B cell (primary cell): Measurements from ENCODE around the gene GPRC5D. TPM values are rescaled to one million over a fixed set of nuclear protein-coding genes. Genes with fewer than 3 reads are reported as not detected.

Experiments used
- ATAC-seq: fragments of 200-7000 bp; cut with Tn5 transposase; one replicate; pipeline ENCODE4 v1.10.0; 2021; ENCODE audit warnings: low read depth, mild to moderate bottlenecking, moderate number of reproducible peaks, moderate library complexity
- CTCF ChIA-PET: fragments of 350-600 bp; sonication (Branson Sonifier 250); formaldehyde crosslinking; loops from one replicate; lab custom pipeline; 2021; ENCODE audit warnings: antibody characterized with exemption, inconsistent platforms; lab: Charles Lee
- POLR2A ChIA-PET: fragments of 350-600 bp; sonication (Branson Sonifier 250); formaldehyde crosslinking; loops from one replicate; lab custom pipeline; 2021; ENCODE audit warnings: antibody characterized with exemption; lab: Charles Lee
- DNase-seq: peaks from one replicate; pipeline ENCODE4 v3.0.0; 2013
- H2AFZ ChIP-seq: 2 replicates; pipeline ENCODE4 v1.6.1; 2012; ENCODE audit warnings: mild to moderate bottlenecking, low read depth, low read length; ENCODE audit not compliant: insufficient read depth, poor library complexity, severe bottlenecking
- H3K27ac ChIP-seq, 2 donors: 1 replicate in 1 of 2; 2 replicates in 1 of 2; pipeline ENCODE4 v1.5.1; 2012 to 2013; ENCODE audit warnings: low read length in 2 of 2, mild to moderate bottlenecking in 2 of 2, moderate library complexity in 1 of 2
- H3K27me3 ChIP-seq, 4 experiments: fragments of 200-600 bp in 1 of 4; sonication (generic) in 1 of 4; replicated peaks in 1 of 4; 1 replicate in 2 of 4; 2 replicates in 2 of 4; pipeline versions ENCODE4 v1.6.1 to v1.7.0; 2013 to 2016; ENCODE audit warnings: low read length in 3 of 4, mild to moderate bottlenecking in 2 of 4, mixed read lengths in 1 of 4, moderate library complexity in 1 of 4; ENCODE audit not compliant: insufficient read depth in 4 of 4, control insufficient read depth in 3 of 4; ENCODE audit errors: control extremely low read depth in 1 of 4
- H3K36me3 ChIP-seq, 2 experiments: replicated peaks in 1 of 2; 1 replicate in 1 of 2; 2 replicates in 1 of 2; pipeline versions ENCODE4 v1.6.1 to v1.7.1; 2013; ENCODE audit warnings: low read length in 1 of 2; ENCODE audit not compliant: insufficient read depth in 2 of 2, control insufficient read depth in 1 of 2; ENCODE audit errors: control extremely low read depth in 1 of 2, extremely low read depth in 1 of 2
- H3K4me1 ChIP-seq, 2 donors: fragments of 200-600 bp in 1 of 2; sonication (generic) in 1 of 2; 1 replicate in 1 of 2; 2 replicates in 1 of 2; pipeline versions ENCODE4 v1.5.1 to v1.6.1; 2013 to 2017; ENCODE audit warnings: low read length in 2 of 2; ENCODE audit not compliant: control insufficient read depth in 2 of 2, insufficient read depth in 2 of 2
- H3K4me2 ChIP-seq: replicated peaks from 2 replicates; pipeline ENCODE3; 2012; ENCODE audit warnings: mild to moderate bottlenecking, low read depth, low read length; ENCODE audit not compliant: poor library complexity, severe bottlenecking
- H3K4me3 ChIP-seq, 5 experiments: fragments of 200-600 bp in 1 of 5; sonication (generic) in 1 of 5; 1 replicate in 3 of 5; 2 replicates in 2 of 5; pipeline versions ENCODE4 v1.5.1 to v1.7.0; 2011 to 2016; ENCODE audit warnings: low read length in 4 of 5, mild to moderate bottlenecking in 4 of 5, low read depth in 2 of 5, control low read depth in 1 of 5, moderate library complexity in 1 of 5; ENCODE audit not compliant: insufficient read depth in 1 of 5; ENCODE audit errors: control extremely low read depth in 1 of 5, extremely low read depth in 1 of 5
- H3K79me2 ChIP-seq: fragments of 200-600 bp; sonication (generic); one replicate; pipeline ENCODE4 v1.6.0; 2016; ENCODE audit warnings: low read length; ENCODE audit not compliant: control insufficient read depth, insufficient read depth
- H3K9ac ChIP-seq: fragments of 200-600 bp; sonication (generic); 2 replicates; pipeline ENCODE4 v1.6.1; 2017; ENCODE audit warnings: mild to moderate bottlenecking, low read length, moderate library complexity
- H3K9me3 ChIP-seq, 3 donors: one replicate each; pipeline versions ENCODE4 v1.6.1 to v1.7.1; 2013; ENCODE audit warnings: low read length in 2 of 3; ENCODE audit not compliant: control insufficient read depth in 2 of 3, insufficient read depth in 1 of 3; ENCODE audit errors: control extremely low read depth in 1 of 3
- H4K20me1 ChIP-seq: 2 replicates; pipeline ENCODE4 v1.6.0; 2012; ENCODE audit warnings: mild to moderate bottlenecking, low read length; ENCODE audit not compliant: insufficient read depth, control insufficient read depth, poor library complexity, severe bottlenecking
- H3K27ac Mint-ChIP-seq: one replicate; pipeline ENCODE4 v1.8.0; 2021; ENCODE audit warnings: mixed read lengths
- H3K27me3 Mint-ChIP-seq: one replicate; pipeline ENCODE4 v1.8.0; 2021; ENCODE audit warnings: mixed read lengths
- H3K4me1 Mint-ChIP-seq: one replicate; pipeline ENCODE4 v1.8.0; 2021; ENCODE audit warnings: mixed read lengths
- H3K4me3 Mint-ChIP-seq: one replicate; pipeline ENCODE4 v1.8.0; 2021; ENCODE audit warnings: mixed read lengths
- H3K9me3 Mint-ChIP-seq: one replicate; pipeline ENCODE4 v1.8.0; 2022; ENCODE audit warnings: mixed read lengths; ENCODE audit not compliant: insufficient read depth
- CTCF ChIP-seq: fragments of 200-600 bp; IDR thresholded peaks from one replicate; pipeline ENCODE4 v1.8.0; 2022; ENCODE audit warnings: antibody characterized with exemption, mild to moderate bottlenecking
- EZH2 ChIP-seq: IDR thresholded peaks from 2 replicates; pipeline ENCODE4 v1.6.1; 2012; ENCODE audit warnings: borderline replicate concordance, low read depth, mild to moderate bottlenecking, moderate library complexity, low read length; ENCODE audit not compliant: insufficient read depth, poor library complexity, severe bottlenecking
- WGBS: methylation state at CpG from one replicate; pipeline ENCODE4 v1.1.5; 2013; ENCODE audit warnings: missing lambda C conversion rate; ENCODE audit not compliant: insufficient coverage; 5-methylcytosine and 5-hydroxymethylcytosine counted together
- intact Hi-C: fragments of 100-400 bp; cut with micrococcal nuclease; formaldehyde crosslinking; loops from one replicate; pipeline ENCODE4 v1.10.0; 2022
- polyA plus RNA-seq: library from polyadenylated mRNA; depleted of rRNA; stranded (reverse); fragments of >200 nt; gene quantifications from 2 replicates; pipeline ENCODE4 v1.2.3, GENCODE V29; 2012
- total RNA-seq, 2 donors: library from RNA; stranded (reverse); fragments of 120-200 nt in 1 of 2; gene quantifications; 1 replicate in 1 of 2; 2 replicates in 1 of 2; pipeline versions ENCODE4 v1.2.3 to v1.2.4, GENCODE V29; 2013 to 2022

GPRC5D gene
- total and polyA plus RNA-seq, 2 donors (not counting 1 experiment from before 2014, with no cell fraction given), result 0.47 to 7.7 TPM

GRCh38 chr12:12974211-12974610 lies 22.2 kb upstream of the GPRC5D start:
- POLR2A ChIA-PET, result no interaction called here
- H3K27ac ChIP-seq, result no peak overlapping the region
- H3K36me3 ChIP-seq, result peaks cover 0 to 4% of the 10 kb centered on the region in 2 experiments
- 91% methylated on average over 3 of the region's 4 CpGs for WGBS
- no peak overlapping the region for H2AFZ ChIP-seq
- H3K9ac ChIP-seq, result no peak overlapping the region
- TF ChIP-seq CTCF (no peak), EZH2 (no peak)
- H3K27me3 ChIP-seq, result no peaks in the 10 kb centered on the region
- Mint-ChIP-seq H3K4me1 (no peaks in the 10 kb centered on the region), H3K9me3 (peaks cover 15% of the 10 kb centered on the region), H3K27ac (no peak overlapping the region), H3K27me3 (no peaks in the 10 kb centered on the region), H3K4me3 (no peak overlapping the region)
- no peak for DNase-seq
- intact Hi-C loops, result no loop called here
- no peak overlapping the region for H3K4me2 ChIP-seq
- CTCF ChIA-PET, result interaction anchor here (1.2 kb wide), 1 partner anchor 58 kb away, joined by 3 read pairs; no protein-coding TSS in a partner anchor
- no peak for ATAC-seq
- peaks cover 4 to 14% (median 9%) of the 10 kb centered on the region in 3 donors for H3K9me3 ChIP-seq
- H3K4me3 ChIP-seq, result no peak overlapping the region
- no peaks in the 10 kb centered on the region for H3K79me2 ChIP-seq
- H3K4me1 ChIP-seq, result no peaks in the 10 kb centered on the region
- no peaks in the 10 kb centered on the region for H4K20me1 ChIP-seq

GRCh38 chr12:12973019-12973418 lies 21.0 kb upstream of the GPRC5D start:
- ChIA-PET CTCF (interaction anchor here (0.6 to 0.9 kb wide), 2 partner anchors 239 to 243 kb away, joined by 3 read pairs; no protein-coding TSS in a partner anchor), POLR2A (no interaction called here)
- no peak overlapping the region for H3K4me2 ChIP-seq
- Mint-ChIP-seq H3K27ac (no peak overlapping the region), H3K4me3 (no peak overlapping the region), H3K4me1 (no peaks in the 10 kb centered on the region), H3K27me3 (no peaks in the 10 kb centered on the region), H3K9me3 (peaks cover 15% of the 10 kb centered on the region)
- no peak overlapping the region for H3K27ac ChIP-seq
- peaks cover 0 to 4% of the 10 kb centered on the region in 2 experiments for H3K36me3 ChIP-seq
- peaks cover 4 to 14% (median 9%) of the 10 kb centered on the region in 3 donors for H3K9me3 ChIP-seq
- H4K20me1 ChIP-seq, result no peaks in the 10 kb centered on the region
- intact Hi-C loops, result no loop called here
- ATAC-seq (no peak), DNase-seq (no peak)
- H3K4me1 ChIP-seq, result no peaks in the 10 kb centered on the region
- H3K9ac ChIP-seq, result no peak overlapping the region
- no peak overlapping the region for H3K4me3 ChIP-seq
- no peak overlapping the region for H2AFZ ChIP-seq
- H3K27me3 ChIP-seq, result no peaks in the 10 kb centered on the region
- no peaks in the 10 kb centered on the region for H3K79me2 ChIP-seq
- WGBS, result no CpG with 5 or more reads among the region's 2 CpGs
- TF ChIP-seq CTCF (no peak), EZH2 (no peak)
